HepG2 (cell line): ENCODE results near the gene ASIC5. TPM values are rescaled to one million over a fixed set of nuclear protein-coding genes. Genes with fewer than 3 reads are reported as not detected.

Experiments
- ATAC-seq: fragments of 200-7000 bp; cut with Tn5 transposase; 3 replicates; pipeline ENCODE4 v1.9.1; 2020; ENCODE audit warnings: mild to moderate bottlenecking, moderate library complexity
- BruUV-seq: library from RNA; stranded (reverse); fragments of 400-500 nt; replicated peaks from 2 replicates; lab custom pipeline; 2021; lab: Mats Ljungman, UMichigan
- CTCF ChIA-PET: fragments of 300-600 bp; formaldehyde crosslinking; extraction: SDS; loops from one replicate; lab custom pipeline; 2021; ENCODE audit warnings: low total read pairs, inconsistent platforms, low intra/inter-chr PET ratio; lab: Yijun Ruan, JAX
- POLR2A ChIA-PET: fragments of 350-600 bp; sonication (Branson Sonifier 250); formaldehyde crosslinking; loops from one replicate; lab custom pipeline; 2020; ENCODE audit warnings: antibody characterized with exemption, inconsistent platforms; lab: Yijun Ruan, JAX
- DNase-seq: peaks from one replicate; pipeline ENCODE4 v3.0.0-alpha.2; 2015; ENCODE audit warnings: low spot score
- FAIRE-seq: peaks from 3 replicates; lab custom pipeline; 2011; peaks lifted over from hg19 to GRCh38; lab: Jason Lieb, UNC
- H2AFZ ChIP-seq: one replicate; pipeline ENCODE4 v1.6.1; 2011; ENCODE audit warnings: low read length, inconsistent platforms
- H3K27ac ChIP-seq: fragments of 300-600 bp; 3 replicates; pipeline ENCODE4 v1.8.0; 2011; ENCODE audit warnings: mixed run types, mild to moderate bottlenecking, mixed read lengths, low read length, inconsistent platforms; ENCODE audit not compliant: insufficient read depth; ENCODE audit errors: extremely low read length
- H3K27me3 ChIP-seq, 2 experiments: fragments of 200-600 bp in 1 of 2; 2 replicates in 1 of 2; 3 replicates in 1 of 2; pipeline versions ENCODE4 v1.6.0 to v1.8.0; 2011; ENCODE audit warnings: low read length in 2 of 2, mild to moderate bottlenecking in 2 of 2, moderate library complexity in 2 of 2, inconsistent platforms in 1 of 2; ENCODE audit not compliant: insufficient read depth in 2 of 2, control insufficient read depth in 1 of 2
- H3K36me3 ChIP-seq, 2 experiments: fragments of 200-600 bp in 1 of 2; replicated peaks in 1 of 2; 2 replicates in 1 of 2; 3 replicates in 1 of 2; pipeline versions ENCODE4 v1.5.1 to v1.8.0; 2011; ENCODE audit warnings: low read length in 2 of 2, inconsistent platforms in 1 of 2; ENCODE audit not compliant: insufficient read depth in 2 of 2, control insufficient read depth in 1 of 2
- H3K4me1 ChIP-seq: 2 replicates; pipeline ENCODE4 v1.5.1; 2012; ENCODE audit warnings: low read length, inconsistent platforms; ENCODE audit not compliant: insufficient read depth
- H3K4me2 ChIP-seq: 2 replicates; pipeline ENCODE4 v1.6.0; 2011; ENCODE audit warnings: low read depth, low read length, inconsistent platforms
- H3K4me3 ChIP-seq, 3 experiments: fragments of 200-600 bp in 1 of 3; sonication (generic), shearing (Covaris generic) in 1 of 3; replicated peaks in 1 of 3; 2 replicates each; pipeline ENCODE4 v1.5.1; 2011 to 2016; ENCODE audit warnings: low read length in 3 of 3, inconsistent platforms in 2 of 3, low read depth in 2 of 3, mild to moderate bottlenecking in 2 of 3, control low read depth in 1 of 3, mixed read lengths in 1 of 3; ENCODE audit not compliant: insufficient read depth in 1 of 3
- H3K79me2 ChIP-seq: one replicate; pipeline ENCODE4 v1.6.1; 2011; ENCODE audit warnings: low read length, inconsistent platforms; ENCODE audit not compliant: insufficient read depth
- H3K9ac ChIP-seq: 2 replicates; pipeline ENCODE4 v1.6.0; 2011; ENCODE audit warnings: mild to moderate bottlenecking, low read depth, low read length, inconsistent platforms; ENCODE audit not compliant: insufficient read depth
- H3K9me3 ChIP-seq: 2 replicates; pipeline ENCODE4 v1.5.1; 2012; ENCODE audit warnings: mild to moderate bottlenecking, low read length
- H4K20me1 ChIP-seq: 2 replicates; pipeline ENCODE4 v1.6.0; 2011; ENCODE audit warnings: inconsistent platforms, mild to moderate bottlenecking, low read length, moderate library complexity; ENCODE audit not compliant: insufficient read depth
- CEBPB ChIP-seq: IDR thresholded peaks from 2 replicates; pipeline ENCODE4 v1.6.1; 2011; ENCODE audit warnings: low read depth, low read length, improper control_type of control experiment, borderline replicate concordance
- CENPX ChIP-seq: sonication (generic); formaldehyde crosslinking; IDR thresholded peaks from 2 replicates; pipeline ENCODE4 v1.9.0; 2021; ENCODE audit warnings: mild to moderate bottlenecking, missing genetic modification reagents, moderate library complexity
- FOXC1 ChIP-seq: sonication (generic); formaldehyde crosslinking; IDR thresholded peaks from 2 replicates; pipeline ENCODE4 v1.8.0; 2022; ENCODE audit warnings: mild to moderate bottlenecking, missing genetic modification reagents, borderline replicate concordance
- FOXJ3 ChIP-seq: sonication (generic); formaldehyde crosslinking; IDR thresholded peaks from 2 replicates; pipeline ENCODE4 v1.4.0; 2020; ENCODE audit warnings: missing genetic modification reagents, mild to moderate bottlenecking, borderline replicate concordance
- ISL2 ChIP-seq: sonication (generic); formaldehyde crosslinking; IDR thresholded peaks from 2 replicates; pipeline ENCODE4 v1.5.0; 2020; ENCODE audit warnings: missing genetic modification reagents
- NKX3-1 ChIP-seq: sonication (generic); formaldehyde crosslinking; IDR thresholded peaks from 2 replicates; pipeline ENCODE4 v1.5.0; 2020; ENCODE audit warnings: missing genetic modification reagents
- PHF8 ChIP-seq: sonication (generic); formaldehyde crosslinking; IDR thresholded peaks from 2 replicates; pipeline ENCODE4 v1.5.0; 2020; ENCODE audit warnings: missing genetic modification reagents
- POLR2AphosphoS2 ChIP-seq: IDR thresholded peaks from 2 replicates; pipeline ENCODE4 v1.6.1; 2011; ENCODE audit warnings: low read depth, low read length, improper control_type of control experiment
- RELA ChIP-seq: sonication (generic); formaldehyde crosslinking; IDR thresholded peaks from 2 replicates; pipeline ENCODE4 v1.4.0; 2020; ENCODE audit warnings: missing genetic modification reagents
- SRF ChIP-seq: IDR thresholded peaks from 2 replicates; pipeline ENCODE4 v1.6.1; 2011; ENCODE audit warnings: mild to moderate bottlenecking, low read depth, low read length, moderate library complexity
- STAG1 ChIP-seq: sonication (generic); formaldehyde crosslinking; IDR thresholded peaks from 2 replicates; pipeline ENCODE4 v1.4.0; 2020; ENCODE audit warnings: missing genetic modification reagents
- TBX2 ChIP-seq: sonication (generic); formaldehyde crosslinking; IDR thresholded peaks from 2 replicates; pipeline ENCODE4 v1.5.0; 2020; ENCODE audit warnings: missing genetic modification reagents, mild to moderate bottlenecking, borderline replicate concordance
- THYN1 ChIP-seq: sonication (generic); formaldehyde crosslinking; IDR thresholded peaks from 2 replicates; pipeline ENCODE4 v1.8.1; 2023; ENCODE audit warnings: low read depth, mild to moderate bottlenecking, moderate library complexity, missing genetic modification reagents, borderline replicate concordance
- ZNF367 ChIP-seq: sonication (generic); formaldehyde crosslinking; IDR thresholded peaks from 2 replicates; pipeline ENCODE4 v1.4.0; 2020; ENCODE audit warnings: missing genetic modification reagents, borderline replicate concordance
- ZNF430 ChIP-seq: sonication (generic); formaldehyde crosslinking; IDR thresholded peaks from 2 replicates; pipeline ENCODE4 v1.9.0; 2021; ENCODE audit warnings: mild to moderate bottlenecking, missing genetic modification reagents
- ZNF44 ChIP-seq: sonication (generic); formaldehyde crosslinking; IDR thresholded peaks from 2 replicates; pipeline ENCODE4 v1.5.1; 2020; ENCODE audit warnings: mild to moderate bottlenecking, missing genetic modification reagents
- ZNF83 ChIP-seq: sonication (generic); formaldehyde crosslinking; IDR thresholded peaks from 2 replicates; pipeline ENCODE4 v1.4.0; 2020; ENCODE audit warnings: missing genetic modification reagents, mild to moderate bottlenecking, borderline replicate concordance
- WGBS: methylation state at CpG from one replicate; pipeline ENCODE4 v1.1.6; 2017; ENCODE audit warnings: low lambda C conversion rate; 5-methylcytosine and 5-hydroxymethylcytosine counted together
- in situ Hi-C: cut with HindIII; loops from 2 replicates; pipeline ENCODE4 v1.10.0; 2017; ENCODE audit warnings: low pct_unique_long_range_greater_than_20kb; ENCODE audit not compliant: extremely low pct_ligation_motif_present
- intact Hi-C: fragments of 100-400 bp; cut with micrococcal nuclease; formaldehyde crosslinking; loops from one replicate; pipeline ENCODE4 v1.10.0; 2022; ENCODE audit not compliant: unreplicated experiment
- polyA plus RNA-seq, 8 experiments: library from polyadenylated mRNA; depleted of rRNA in 3 of 8; stranded (reverse) in 7 of 8; unstranded in 1 of 8; fragments of >200 nt; fragmentation: Illumina TruSeq in 4 of 8; extraction: Trizol in 4 of 8; gene quantifications; 2 replicates each; pipeline versions ENCODE4 v1.2.1 to v1.2.3, GENCODE V29; 2011 to 2016; ENCODE audit warnings: low read depth in 4 of 8, missing spikeins in 1 of 8, mixed read lengths in 1 of 8; ENCODE audit not compliant: insufficient read depth in 1 of 8
- total RNA-seq, 5 experiments: library from RNA; depleted of rRNA; stranded (reverse); fragments of >200 nt; fragmentation: Illumina TruSeq; extraction: Trizol; gene quantifications; 2 replicates each; pipeline ENCODE4 v1.2.3, GENCODE V29; 2016; ENCODE audit warnings: low read depth in 1 of 5
- TF ChIP-seq, protein P1 (sequence below): sonication (generic); formaldehyde crosslinking; IDR thresholded peaks from 2 replicates; pipeline ENCODE4 v1.5.1; 2020; ENCODE audit warnings: mild to moderate bottlenecking, missing genetic modification reagents
- TF ChIP-seq, protein P2 (sequence below): sonication (generic); formaldehyde crosslinking; IDR thresholded peaks from 2 replicates; pipeline ENCODE4 v1.8.0; 2022; ENCODE audit warnings: missing genetic modification reagents, mild to moderate bottlenecking, inconsistent platforms, borderline replicate concordance
- TF ChIP-seq, protein P3 (sequence below): sonication (generic); formaldehyde crosslinking; IDR thresholded peaks from 2 replicates; pipeline ENCODE4 v1.4.0; 2020; ENCODE audit warnings: missing genetic modification reagents

Gene ASIC5
- total and polyA plus RNA-seq, 2 of the 13 experiments (the other 11 are each of a cell fraction or from before 2014, with no cell fraction given): not detected

DNA sequence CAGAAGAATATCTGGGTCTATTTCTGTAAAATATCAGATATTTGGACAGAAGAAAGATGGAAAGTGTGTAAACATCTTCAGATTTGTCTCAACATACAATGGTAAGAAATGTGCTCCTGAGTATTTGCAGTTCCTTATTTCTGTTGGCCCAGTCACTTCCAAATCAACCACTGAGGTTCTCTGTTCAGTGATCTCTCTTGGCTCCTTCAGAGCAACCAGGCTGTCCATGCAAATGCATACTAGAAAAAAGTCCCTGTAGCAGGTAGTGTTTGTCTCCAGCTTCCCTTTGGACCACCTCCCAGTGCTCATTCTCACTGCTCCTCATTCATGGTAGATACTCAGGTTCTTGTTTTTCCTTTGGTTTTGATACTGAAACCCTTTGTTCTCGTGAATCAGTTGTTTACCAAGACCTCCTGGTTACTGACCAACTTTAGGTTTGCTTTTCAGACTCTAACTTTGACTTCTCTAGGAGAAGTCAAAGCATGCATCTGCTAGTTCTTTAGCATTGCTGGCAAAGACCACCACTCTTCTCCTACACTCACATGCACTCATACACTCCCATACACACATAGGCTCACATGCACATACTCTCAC, 28.8 kb downstream of the ASIC5 start:
- Histone ChIP-seq H3K79me2 (no peaks in the 10 kb centered on the region), H3K4me2 (no peak overlapping the region), H4K20me1 (no peaks in the 10 kb centered on the region), H3K9ac (no peak overlapping the region), H3K27ac (no peak overlapping the region), H3K36me3 (no peaks in the 10 kb centered on the region), H3K4me1 (no peaks in the 10 kb centered on the region), H3K4me3 (no peak overlapping the region), H3K9me3 (no peaks in the 10 kb centered on the region), H3K27me3 (no peaks in the 10 kb centered on the region)
- DNase-seq: no peak
- no peak for FAIRE-seq
- BruUV-seq: no TSS peak
- ChIA-PET POLR2A (no interaction called here), CTCF (no interaction called here)
- ATAC-seq: no peak
- intact Hi-C loops: no loop called here
- WGBS: 0% methylated on average over 1 of the region's 1 CpG
- TF ChIP-seq CEBPB: no peak
- TF ChIP-seq ZNF430 (CRISPR knock-in tag): no peak
- no peak for TF ChIP-seq ZNF367 (CRISPR knock-in tag)
- no peak for TF ChIP-seq CENPX
- TF ChIP-seq TBX2 (CRISPR knock-in tag): no peak
- no peak for TF ChIP-seq RELA (CRISPR knock-in tag)
- TF ChIP-seq, protein P1, sequence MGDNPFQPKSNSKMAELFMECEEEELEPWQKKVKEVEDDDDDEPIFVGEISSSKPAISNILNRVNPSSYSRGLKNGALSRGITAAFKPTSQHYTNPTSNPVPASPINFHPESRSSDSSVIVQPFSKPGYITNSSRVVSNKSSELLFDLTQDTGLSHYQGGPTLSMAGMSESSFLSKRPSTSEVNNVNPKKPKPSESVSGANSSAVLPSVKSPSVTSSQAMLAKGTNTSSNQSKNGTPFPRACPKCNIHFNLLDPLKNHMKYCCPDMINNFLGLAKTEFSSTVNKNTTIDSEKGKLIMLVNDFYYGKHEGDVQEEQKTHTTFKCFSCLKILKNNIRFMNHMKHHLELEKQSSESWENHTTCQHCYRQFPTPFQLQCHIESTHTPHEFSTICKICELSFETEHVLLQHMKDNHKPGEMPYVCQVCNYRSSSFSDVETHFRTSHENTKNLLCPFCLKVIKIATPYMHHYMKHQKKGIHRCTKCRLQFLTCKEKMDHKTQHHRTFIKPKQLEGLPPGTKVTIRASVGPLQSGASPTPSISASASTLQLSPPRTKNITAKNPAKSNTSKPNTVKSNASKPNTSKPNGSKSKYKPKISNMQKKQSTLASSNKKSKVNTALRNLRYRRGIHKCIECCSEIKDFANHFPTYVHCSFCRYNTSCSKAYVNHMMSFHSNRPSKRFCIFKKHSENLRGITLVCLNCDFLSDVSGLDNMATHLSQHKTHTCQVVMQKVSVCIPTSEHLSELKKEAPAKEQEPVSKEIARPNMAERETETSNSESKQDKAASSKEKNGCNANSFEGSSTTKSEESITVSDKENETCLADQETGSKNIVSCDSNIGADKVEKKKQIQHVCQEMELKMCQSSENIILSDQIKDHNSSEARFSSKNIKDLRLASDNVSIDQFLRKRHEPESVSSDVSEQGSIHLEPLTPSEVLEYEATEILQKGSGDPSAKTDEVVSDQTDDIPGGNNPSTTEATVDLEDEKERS (CRISPR knock-in tag): no peak
- TF ChIP-seq, protein P2, sequence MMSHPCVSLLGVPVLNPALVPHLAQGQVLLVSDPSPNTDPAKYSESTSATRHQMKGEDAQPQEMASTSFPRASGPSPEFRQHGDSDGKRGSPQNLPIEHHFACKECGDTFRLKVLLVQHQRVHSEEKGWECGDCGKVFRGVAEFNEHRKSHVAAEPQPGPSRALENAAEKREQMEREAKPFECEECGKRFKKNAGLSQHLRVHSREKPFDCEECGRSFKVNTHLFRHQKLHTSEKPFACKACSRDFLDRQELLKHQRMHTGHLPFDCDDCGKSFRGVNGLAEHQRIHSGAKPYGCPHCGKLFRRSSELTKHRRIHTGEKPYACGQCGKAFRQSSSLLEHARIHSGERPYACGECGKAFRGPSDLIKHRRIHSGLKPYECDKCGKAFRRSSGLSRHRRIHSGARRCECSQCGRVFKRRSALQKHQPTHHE: no peak
- no peak for TF ChIP-seq FOXC1 (CRISPR knock-in tag)
- TF ChIP-seq ZNF44: no peak
- no peak for TF ChIP-seq THYN1
- TF ChIP-seq ISL2 (CRISPR knock-in tag): no peak
- no peak for TF ChIP-seq NKX3-1 (CRISPR knock-in tag)
- no peak for TF ChIP-seq SRF
- no peak for TF ChIP-seq STAG1 (CRISPR knock-in tag)
- no peak for TF ChIP-seq PHF8
- no peak for TF ChIP-seq FOXJ3
- TF ChIP-seq ZNF83 (CRISPR knock-in tag): no peak
- TF ChIP-seq POLR2AphosphoS2: no peak
- TF ChIP-seq, protein P3, sequence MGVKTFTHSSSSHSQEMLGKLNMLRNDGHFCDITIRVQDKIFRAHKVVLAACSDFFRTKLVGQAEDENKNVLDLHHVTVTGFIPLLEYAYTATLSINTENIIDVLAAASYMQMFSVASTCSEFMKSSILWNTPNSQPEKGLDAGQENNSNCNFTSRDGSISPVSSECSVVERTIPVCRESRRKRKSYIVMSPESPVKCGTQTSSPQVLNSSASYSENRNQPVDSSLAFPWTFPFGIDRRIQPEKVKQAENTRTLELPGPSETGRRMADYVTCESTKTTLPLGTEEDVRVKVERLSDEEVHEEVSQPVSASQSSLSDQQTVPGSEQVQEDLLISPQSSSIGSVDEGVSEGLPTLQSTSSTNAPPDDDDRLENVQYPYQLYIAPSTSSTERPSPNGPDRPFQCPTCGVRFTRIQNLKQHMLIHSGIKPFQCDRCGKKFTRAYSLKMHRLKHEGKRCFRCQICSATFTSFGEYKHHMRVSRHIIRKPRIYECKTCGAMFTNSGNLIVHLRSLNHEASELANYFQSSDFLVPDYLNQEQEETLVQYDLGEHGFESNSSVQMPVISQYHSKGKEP (CRISPR knock-in tag): no peak
- TF ChIP-seq, all 625 proteins: peak for 0
- in situ Hi-C loops: no loop called here
- H2AFZ ChIP-seq: no peak overlapping the region
